NCI-H2196 (cell line): ENCODE measurements around the gene PAN3.
"Not testable (repeated sequence)": the region's sequence is repeated elsewhere in the genome, so short reads cannot be mapped to it uniquely, and the experiment has no call there.

Experiments used
- DNase-seq: peaks from one replicate; lab custom pipeline; 2025; ENCODE audit not compliant: unreplicated experiment; lab: John Stamatoyannopoulos, UW

The PAN3 gene, protein sequence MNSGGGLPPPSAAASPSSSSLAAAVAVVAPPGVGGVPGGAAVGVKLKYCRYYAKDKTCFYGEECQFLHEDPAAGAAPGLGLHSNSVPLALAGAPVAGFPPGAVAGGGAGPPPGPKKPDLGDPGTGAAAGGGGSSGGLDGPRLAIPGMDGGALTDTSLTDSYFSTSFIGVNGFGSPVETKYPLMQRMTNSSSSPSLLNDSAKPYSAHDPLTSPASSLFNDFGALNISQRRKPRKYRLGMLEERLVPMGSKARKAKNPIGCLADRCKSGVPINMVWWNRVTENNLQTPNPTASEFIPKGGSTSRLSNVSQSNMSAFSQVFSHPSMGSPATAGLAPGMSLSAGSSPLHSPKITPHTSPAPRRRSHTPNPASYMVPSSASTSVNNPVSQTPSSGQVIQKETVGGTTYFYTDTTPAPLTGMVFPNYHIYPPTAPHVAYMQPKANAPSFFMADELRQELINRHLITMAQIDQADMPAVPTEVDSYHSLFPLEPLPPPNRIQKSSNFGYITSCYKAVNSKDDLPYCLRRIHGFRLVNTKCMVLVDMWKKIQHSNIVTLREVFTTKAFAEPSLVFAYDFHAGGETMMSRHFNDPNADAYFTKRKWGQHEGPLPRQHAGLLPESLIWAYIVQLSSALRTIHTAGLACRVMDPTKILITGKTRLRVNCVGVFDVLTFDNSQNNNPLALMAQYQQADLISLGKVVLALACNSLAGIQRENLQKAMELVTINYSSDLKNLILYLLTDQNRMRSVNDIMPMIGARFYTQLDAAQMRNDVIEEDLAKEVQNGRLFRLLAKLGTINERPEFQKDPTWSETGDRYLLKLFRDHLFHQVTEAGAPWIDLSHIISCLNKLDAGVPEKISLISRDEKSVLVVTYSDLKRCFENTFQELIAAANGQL

DNA sequence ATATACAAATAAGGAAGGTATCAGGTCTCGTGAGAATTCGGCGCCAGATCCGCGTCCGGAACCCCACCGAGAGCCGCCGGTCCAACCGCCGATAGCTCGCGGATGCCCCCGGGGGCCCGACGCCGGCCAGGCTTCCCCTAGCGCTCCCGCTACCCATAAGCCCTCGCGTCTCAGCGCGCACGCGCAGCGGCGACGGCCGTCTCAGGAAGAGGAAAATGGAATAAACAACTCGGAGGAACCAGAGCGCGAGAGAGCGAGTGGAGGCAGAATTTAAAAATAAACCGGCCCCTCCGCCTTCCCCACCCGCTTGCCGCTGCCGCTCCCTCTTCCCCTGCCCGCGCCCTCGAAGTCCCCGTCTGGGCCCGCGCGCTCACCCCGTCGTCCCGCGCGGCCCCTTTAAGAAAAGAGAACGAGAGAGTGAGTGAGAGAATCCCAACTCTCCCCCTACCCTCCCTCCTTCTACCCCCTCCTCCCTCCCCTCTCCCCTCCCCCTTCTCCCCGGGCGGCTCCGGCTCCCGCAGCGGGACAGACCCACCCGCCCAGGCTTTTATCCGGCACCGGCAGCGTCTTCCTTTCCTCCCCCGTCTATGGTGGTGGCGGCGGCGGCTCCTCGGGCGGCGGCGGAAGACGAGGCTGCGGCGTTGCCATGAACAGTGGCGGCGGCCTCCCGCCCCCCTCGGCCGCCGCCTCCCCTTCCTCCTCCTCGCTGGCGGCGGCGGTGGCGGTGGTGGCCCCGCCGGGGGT is at the start of gene PAN3:
Gene PAN3 (plus strand): TSS at position 534 of the 744 bp plus-strand sequence. CDS start 113 bp downstream, at position 647.
- DNase-seq, result peak; percentile 75

DNA sequence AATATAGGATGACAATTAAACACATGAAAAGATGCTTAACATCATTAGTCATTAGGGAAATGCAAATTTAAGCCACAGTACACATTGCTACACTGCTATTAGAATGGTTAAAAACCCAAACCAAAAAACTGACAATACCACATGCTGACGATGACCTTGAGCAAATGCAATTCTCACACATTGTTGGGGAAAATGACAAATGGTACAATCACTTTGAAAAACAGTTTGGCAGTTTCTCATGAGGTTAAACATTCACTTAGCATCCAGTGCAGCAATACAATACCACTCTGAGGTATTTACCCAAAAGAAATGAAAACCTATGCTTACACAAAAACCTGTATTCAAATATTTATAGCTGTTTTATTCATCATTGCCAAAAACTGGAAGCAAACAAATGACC is 49.3 kb upstream of the PAN3 start:
- peak; percentile 0 for DNase-seq

DNA sequence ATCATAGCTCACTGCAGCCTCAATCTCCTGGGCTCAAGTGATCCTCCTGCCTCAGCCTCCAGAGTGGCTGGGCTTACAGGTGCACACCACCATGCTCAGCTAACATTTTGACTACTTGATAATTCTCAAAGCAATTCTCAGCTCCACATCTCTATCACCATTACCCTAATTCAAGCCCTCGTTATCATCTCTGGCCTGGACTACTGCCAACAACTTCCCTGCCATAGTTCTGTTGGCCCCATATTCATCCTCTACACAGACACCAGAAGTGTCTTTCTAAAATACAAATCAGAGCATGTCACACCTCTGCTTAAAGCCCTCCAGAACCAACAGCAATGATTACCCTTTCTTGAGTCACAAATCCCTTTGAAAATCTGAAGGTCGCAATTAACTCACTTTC is 45.9 kb upstream of the PAN3 start:
- DNase-seq, result no peak

DNA sequence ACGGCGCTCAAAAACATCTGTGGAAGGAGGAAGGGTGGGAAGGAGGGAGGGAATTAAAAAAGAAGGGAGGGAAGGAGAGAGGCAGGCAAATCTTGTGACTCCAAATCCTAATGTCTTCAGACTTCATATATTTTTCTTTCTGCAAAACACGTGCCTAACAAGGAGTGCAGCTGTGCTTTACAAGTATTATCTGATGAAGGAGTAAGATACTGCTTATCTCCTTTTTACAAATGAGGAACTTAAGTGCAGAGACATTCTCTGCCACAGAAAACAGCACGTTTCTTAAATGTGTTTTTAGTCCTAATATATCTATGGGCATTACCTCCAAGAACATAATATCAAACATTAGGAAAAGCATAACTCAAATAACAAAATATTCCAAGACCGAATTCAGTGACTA is 44.5 kb upstream of the PAN3 start:
- no peak for DNase-seq

DNA sequence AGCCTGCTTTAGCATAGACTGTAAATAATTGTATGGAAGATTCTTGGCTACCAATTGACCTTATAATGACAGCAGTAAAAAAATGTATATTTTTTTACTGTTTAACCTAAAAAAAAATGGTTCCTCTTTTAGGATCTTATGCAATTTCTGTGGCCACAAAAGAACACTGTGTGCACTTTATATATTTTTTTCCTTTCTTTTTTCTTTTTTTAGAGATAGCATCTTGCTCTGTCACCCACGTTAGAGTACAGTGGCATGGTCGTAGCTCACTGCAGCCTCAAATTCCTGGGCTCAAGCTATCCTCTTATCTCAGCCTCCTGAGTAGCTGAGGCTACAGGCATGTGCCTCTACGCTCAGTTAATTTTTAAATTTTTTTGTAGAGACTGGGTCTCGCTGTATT is 44.0 kb upstream of the PAN3 start:
- no peak for DNase-seq

DNA sequence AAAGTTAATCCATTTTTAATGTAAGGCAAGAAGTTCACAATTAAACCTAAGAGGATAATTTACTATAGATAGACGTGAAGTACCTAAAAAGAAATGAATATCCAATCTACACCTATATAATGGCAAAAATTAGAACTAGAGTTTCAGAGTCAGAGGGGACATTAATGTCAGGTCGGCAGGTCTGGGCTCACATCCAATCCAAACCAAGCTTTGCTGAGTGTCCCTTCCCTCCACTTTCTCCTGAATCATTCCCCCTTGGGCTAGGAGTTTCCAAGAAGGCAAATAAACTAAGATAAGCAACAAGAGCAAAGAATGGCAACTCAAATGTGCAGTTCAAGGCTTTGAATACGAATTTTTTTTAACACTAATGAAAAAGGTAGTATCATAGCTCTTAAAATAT is 40.8 kb upstream of the PAN3 start:
- no peak for DNase-seq

DNA sequence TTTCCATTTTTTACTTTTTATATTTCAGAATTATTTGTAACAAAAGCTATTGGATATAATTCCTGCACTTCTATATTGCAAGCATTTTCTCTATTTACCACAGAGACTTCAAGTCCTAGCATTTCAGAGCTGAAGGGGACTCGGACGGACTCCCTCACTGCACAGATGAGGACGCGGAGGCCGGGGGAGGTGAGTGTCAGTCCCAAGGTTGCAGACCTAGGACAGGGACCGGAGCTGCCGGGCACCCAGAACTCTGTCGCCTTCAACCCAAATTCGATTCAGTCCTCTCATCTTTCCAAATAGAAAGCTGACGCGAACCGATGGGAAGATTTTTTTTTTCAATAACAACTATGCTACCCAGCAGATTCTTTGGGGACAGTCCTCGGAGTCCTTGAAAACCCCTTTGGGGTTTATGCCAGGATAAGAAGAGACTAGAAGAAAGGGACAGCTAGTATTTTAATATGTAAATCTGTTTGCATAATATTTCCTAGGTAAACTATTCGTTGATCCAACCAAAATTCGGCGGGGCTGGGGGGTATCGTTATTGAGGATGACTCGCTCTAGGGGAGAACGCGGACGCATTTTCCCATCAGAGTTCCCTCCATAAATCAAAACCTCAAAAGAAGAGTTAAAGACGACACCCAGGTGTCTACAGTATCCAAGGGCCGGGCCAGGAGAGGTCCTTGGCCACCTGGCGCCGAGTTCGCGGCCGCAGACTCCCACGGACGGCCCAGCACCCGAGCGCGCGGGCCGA is 38.8 kb upstream of the PAN3 start:
- DNase-seq, result no peak

DNA sequence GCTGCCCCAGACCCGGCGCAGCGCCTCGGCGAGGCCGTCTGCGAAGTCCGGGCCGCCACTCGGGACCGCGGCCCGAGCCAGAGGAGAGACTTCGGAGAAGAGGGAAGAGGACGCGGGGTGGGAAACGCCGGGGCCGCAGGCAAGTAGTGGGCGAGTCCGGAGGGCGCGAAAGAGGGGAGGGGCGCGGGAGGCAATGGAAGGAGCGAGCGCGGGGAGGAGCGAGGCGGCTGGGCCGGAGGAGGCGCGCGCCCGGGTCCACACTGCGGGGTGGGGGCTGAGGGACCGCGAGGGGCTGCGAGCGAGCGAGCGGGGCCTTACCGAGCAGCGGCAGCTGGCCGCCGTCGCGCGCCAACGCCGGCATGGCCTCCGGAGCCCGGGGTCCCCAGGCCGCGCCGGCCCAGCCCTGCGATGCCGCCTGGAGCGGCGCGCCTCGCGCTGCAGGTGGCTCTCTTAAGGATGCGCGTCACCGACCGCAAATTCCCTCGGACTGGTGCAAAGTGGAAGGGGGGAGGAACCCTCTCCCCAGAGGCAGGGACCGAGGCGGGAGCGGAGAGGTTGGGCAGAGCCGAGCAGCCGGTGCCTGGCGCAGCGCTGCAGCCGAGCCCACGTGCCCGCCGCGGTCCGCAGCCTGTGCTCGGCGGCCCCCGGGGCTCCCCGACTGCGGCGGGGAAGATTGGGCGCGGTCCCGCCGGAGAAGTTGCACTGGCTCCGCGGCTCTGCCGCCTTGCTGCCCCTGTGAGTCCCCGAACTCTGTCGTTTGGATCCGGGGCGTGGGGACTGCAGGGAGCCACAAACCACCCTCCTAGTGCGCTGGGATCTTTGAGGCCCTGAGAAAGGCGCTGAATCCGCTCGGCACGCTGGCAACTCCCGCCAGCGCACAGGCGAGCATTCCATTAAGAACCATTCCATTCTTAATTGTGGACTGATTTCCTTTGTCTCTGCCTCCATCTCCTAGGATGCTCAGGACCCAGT is 37.9 kb upstream of the PAN3 start, which contains the start of gene FLT3:
Gene FLT3 (minus strand): TSS at position 427 of the 972 bp plus-strand sequence. CDS start 66 bp downstream, at position 361.
- DNase-seq, result peak; percentile 52

DNA sequence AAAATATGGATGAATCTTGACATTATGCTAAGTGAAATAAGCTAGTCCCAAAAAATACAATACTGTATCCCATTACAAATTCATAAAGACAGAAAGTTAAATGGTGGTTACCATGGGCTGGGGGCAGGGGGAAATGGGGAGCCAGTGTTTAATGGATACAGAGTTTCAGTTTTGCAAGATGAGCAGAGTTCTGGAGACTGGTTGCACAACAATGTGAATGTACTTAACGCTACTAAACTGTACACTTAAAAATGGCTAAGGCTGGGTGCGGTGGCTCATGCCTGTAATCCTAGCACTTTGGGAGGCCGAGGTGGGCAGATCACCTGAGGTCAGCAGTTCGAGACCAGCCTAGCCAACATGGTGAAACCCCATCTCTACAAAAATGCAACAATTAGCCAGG is 36.5 kb upstream of the PAN3 start:
- not testable (repeated sequence) for DNase-seq

DNA sequence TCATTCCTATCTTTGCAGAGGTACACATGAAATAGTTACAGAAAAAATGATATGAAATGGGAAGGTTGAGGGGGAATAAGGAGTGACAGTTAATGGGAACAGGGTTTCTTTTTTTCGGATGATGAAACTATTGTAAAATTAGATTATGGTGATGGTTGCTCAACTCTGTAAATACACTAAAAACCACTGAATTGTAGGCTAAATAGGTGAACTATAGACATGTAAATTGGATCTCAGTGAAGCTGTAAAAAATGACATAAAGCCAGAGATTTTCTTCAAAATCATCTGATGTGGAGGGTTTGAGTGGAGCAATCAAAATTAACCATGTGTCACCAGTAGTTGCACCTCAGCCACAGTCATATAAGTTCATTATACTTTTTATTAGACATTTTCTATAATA is 31.4 kb upstream of the PAN3 start:
- DNase-seq, result no peak

DNA sequence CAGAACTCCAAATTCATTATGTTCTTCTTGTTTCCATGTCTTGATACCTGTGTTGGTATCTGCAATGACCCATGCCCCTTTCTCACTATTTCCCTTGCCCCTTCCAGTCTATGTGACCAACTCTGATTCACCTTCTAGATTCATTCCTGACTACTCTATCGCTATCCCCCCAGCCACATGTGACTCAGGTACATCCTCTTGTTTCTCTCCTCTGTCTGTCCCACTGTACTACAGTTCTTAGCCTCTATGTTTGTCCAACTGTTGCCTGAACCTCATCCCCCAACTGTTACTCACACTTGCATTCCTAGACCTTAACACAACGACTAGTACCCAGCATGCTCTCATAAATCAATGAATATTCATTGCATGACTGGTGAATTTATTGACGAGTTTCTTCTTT is 27.9 kb upstream of the PAN3 start:
- no peak for DNase-seq

DNA sequence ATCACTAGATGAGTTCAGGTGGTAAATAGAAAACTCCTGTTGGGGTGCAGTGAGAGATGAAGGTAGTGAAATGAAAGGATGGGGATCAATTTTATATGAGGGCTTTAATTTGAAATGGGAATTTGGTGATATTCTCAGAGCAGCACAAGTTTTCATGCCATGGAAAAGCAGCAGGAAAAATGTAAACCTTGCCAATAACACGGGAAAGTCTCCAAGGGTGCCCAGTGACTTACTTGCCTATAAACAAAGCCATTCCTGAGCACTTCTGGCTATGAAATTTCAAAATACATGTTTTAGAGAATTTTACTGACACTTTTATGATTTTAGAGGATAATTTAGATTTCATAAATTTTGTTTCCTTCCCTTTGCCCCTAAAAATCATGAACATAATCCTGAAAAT is 21.6 kb upstream of the PAN3 start:
- DNase-seq, result no peak

DNA sequence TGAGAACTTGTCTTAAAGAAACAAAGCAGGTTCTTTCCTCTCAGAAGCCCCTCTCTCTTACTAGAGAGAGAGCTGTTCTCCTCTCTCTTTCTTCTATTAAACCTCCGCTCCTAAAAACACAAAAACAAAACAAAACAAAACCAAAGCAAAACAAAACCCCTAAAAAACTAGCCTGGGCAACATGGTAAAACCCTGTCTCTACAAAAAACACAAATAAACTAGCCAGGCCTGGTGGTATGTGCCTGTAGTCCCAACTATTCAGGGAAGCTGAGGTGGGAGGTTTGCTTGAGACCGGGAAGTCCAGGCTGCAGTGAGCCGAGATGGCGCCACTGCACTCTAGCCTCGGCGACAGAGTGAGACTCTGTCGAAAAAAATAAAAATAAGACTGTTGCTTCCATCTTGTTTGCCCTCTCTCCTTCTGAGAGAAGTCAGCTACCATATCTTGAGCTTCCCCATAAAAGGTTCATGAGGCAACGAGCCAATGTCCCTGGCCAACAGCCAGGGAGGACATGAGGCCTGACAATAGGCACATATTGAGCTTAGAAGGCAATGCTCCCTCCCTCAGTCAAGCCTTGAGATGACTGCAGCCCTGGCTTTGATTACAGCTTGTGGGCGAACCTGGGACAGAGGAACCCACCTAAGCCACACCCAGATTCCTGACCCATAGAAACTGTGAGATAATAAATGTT is 20.5 kb upstream of the PAN3 start:
- DNase-seq, result peak; percentile 27

DNA sequence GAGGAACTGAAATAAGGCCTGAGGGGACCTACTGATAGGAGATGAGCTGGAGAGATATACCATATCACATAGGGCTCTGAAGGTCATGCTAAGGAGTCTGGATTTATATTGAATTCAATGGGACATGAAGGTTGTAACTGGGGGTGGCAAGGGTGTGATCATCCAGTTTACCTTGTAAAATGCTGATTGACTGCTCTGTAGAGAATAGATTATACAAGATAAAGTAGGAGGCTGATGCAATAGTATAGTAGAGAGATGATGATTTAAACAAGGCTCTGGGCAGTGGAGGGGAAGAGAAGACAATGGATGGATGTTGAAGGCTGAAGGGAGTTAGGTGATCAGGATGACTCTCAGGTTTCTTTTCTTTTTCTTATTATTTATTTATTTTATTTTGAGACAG is 18.0 kb upstream of the PAN3 start:
- no peak for DNase-seq

DNA sequence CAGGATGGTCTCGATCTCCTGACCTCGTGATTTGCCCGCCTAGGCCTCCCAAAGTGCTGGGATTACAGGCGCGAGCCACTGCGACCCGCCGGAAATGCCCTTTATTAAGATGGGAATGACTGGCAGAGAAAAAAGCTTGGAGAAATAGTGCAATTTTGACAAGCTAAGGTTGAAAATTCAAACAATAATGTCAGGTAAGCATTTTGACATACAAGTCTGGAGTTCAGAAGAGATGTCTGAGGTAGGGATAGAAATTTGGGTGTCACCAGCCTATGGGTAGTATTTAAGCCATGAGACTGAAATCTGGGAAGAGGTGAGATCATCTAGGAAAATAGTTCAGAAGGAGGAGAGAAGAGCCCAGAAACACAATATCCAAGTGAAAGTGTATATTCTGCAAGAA is 17.1 kb upstream of the PAN3 start:
- DNase-seq, result no peak

DNA sequence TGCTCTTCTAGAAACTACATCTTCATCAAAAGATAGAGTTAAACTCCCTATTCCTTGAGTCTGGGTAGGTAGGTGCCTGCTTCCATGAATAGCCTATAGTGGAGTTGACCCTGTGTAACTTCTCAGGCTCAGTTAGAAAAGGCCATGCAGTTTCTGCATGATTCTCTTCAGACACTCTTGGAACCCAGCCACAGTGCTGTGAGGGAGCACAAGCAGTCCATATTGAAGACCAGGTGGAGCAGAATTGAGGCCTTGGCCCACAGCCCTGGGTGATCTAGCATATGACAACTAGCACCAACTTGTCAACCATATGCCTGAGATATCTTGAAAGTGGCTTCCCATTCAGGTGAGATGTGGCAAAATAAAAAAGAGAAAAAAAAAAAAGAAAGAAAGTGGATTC is 10.3 kb upstream of the PAN3 start:
- no peak for DNase-seq

DNA sequence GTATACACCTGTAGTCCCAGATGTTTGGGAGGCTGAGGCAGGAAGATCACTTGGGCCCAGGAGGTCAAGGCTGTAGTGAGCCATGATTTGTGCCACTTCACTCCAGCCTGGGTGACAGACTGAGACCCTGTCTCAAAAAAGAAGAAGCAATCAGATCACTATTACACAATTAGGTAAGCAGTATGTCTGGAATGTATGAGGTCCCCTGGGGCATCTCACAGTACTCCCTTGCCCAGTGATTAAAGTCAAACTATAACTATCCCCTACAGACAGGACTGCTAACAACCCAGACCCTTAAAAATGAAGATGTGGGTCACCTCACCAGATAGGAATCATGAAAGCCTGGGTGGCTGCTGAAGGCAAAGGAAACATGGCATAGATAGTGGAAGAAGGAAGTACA is 9.4 kb upstream of the PAN3 start:
- DNase-seq, result no peak

DNA sequence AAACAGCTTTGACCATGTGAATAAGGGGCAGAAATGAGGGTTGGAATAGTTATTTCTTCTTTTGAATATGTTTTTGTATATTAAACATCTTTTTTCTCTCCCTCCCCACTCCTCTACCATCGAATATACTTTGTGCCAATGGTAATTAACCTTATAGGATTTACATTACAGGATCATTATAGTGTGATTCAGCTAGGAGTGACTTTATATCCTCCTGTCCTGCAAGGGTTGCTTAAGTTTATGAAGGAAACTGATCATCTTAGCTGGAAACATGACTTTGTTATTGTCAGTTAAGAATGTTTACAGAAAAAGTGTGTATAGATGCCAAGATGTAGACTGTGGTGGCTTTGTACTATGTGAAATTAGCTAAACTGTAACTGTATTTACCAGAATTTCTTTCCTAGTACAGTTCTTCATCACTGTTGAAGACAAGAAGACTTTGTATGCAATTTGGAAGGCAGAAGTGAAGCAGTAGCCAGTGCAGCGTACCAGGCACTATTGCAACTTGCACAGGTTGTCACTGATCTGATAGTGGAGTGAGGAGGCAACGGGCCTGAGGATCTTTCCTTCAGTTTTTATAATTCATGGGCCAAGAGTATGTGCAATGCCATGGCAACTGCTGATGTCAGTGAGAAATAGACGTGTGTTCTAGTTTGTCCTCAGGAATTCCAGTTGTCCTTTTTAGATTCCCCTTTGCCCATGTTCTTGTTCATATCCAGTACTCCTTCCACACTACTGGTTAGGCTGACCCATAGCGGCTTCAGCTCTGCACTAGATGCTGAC is 8.2 kb upstream of the PAN3 start:
- no peak for DNase-seq
